Inflammatory macrophage treated with lipopolysaccharide for 4 hours (primary cell): Measurements from ENCODE around the gene NOTCH1.

ENCODE experiments used
- DNase-seq: peaks from one replicate; pipeline ENCODE4 v3.0.0-alpha.2; 2020

NOTCH1 gene

DNA sequence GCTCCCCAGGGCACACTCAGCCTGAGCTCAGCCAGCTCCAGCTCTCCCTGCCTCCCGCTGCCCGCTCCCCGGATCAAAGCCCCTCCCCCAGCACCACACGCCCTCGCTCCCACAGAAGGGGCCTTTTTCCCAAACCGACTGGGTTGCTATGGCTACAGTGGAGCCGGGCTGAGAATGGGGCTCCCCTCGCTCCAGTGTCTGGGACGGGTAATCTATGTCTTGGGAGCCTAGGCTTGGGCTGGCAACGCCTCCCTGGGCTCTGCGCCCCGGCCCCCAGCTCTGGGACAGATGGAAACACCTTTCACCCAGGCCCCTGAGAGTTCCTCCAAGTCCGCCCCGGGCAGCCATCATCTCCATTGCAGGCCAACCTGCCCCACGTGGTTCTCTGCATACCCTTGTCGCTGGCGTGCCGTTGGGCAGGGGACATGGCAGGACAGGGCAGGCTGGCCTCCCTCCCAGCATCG is 29.6 kb downstream of the NOTCH1 start:
- no peak for DNase-seq

GRCh38 chr9:136515276-136515675 is 30.6 kb downstream of the NOTCH1 start:
- DNase-seq: no peak

- DNase-seq: no peak
Observed at GRCh38 chr9:136514022-136514714, 31.7 kb downstream of the NOTCH1 start.

DNA sequence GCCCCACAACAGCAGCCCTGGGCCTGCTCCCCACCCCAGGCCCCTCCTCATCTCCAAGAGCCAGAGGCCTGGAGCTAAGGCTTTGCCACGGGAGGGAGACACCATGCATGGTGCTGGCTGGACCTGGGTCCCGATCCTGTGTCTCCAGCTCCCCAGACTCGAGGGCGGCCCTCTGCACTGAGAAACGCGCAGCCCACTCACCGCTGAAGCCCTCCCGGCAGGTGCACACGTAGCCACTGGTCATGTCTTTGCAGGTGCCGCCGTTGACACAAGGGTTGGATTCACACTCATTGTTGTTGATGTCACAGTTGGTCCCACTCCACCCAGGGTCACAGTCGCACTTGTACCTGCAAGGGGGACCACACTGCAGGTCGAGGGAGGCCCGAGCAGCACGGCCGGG is 32.7 kb downstream of the NOTCH1 start:
- DNase-seq: no peak

DNA sequence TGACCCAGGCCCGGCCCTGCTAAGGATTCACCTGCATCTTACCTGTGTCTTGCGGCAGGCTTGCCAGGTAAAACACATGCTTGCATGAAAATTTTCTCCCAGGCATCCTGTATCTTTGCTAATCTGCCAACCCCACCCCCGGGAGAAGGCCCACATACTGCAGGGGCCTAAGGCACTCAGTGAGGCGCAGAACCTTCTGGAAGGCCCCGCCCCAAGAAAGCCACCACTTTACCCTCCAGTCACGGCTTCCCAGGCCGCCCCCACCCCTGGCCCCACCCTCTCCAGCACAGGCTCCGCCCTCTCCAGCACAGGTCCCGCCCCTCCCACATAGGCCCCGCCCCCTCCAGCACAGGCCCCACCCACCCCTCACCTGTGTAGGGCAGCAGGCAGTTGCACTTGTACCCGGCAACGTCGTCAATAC is 33.2 kb downstream of the NOTCH1 start:
- DNase-seq: no peak

DNA sequence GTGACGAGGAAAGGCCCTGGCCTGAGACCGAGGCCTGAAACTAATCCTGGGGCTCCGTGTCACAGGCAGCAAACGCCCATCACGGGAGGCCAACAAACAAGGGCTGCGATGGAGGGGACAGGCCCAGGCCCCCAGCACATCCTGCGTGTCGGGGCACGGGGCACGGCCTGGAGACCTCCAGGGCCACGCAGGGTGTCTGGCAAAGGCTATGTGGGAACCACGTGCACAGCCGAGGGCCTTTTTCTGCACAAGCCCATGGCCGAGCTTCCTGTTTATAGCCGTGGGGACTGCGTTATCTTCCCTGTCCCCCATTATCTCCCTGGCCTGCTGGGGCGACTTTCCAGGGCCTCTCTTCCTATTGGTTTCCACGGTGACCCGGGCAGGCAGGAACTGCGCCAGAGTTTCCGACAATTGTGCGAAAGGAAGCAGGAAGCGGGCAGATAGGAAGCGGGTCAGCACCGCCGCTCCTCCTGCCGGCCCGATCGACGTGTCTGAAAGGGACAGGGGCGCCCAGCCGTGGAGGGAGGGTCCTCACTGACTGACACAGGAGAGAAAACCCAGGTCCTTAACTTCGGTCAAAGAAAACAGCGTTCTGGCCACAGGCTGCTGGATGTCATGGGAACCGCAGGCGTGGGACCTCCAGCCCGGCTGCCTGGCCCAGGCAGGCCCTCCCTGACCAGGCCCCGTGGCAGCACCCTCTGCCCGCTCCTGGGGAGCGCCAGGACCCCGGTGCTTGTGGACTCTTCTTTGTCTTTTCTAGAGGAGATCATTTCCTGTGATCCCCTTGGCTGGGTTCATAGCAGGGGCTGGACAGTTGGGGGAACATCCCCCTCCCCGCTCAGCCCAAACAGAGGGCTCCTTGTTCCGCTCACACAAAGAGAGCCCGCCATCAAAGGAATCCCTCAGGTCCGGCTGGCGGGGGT is 33.9 kb downstream of the NOTCH1 start:
- no peak for DNase-seq

DNA sequence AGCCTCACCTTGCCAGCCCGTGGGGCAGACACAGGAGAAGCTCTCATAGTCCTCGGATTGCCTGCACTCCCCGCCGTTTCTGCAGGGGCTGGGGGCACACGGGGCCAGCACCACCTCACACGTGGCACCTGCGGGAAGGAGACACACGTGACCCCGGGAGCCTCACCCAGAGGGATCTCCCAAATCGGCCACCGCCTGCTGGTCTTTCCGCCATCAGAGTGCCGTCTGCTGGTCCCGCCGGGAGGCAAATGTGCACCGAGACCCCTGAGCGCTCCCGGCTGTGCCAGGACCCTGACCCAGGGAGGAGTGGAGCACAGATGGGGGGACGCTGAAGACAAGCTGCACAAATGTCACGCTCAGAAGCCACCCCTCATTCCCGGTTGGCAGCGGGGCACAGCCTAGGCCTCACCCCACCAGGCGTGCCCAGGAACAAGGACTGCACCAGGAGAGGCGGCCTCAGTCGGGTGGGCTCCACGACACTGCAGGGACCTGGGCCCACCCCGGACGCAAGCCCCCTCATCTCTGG is 34.6 kb downstream of the NOTCH1 start:
- DNase-seq: no peak

DNA sequence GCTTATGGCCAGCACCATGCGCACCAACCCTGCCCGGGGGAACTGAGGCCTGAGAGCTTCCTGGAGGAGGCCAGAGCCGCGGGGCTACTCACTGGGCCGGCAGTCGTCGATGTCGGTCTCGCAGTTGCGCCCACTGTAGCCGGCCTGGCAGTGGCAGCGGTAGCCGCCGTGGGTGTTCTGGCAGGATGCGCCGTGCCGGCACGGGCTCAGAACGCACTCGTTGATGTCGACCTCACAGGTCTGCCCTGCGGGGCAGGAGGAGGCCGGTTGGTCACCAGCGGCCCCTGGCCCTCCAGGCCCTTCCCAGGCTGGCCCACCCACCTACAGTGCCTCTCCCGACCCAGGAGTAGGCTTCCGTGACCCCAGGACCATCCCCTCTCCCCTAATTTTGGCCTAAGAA is 35.3 kb downstream of the NOTCH1 start:
- no peak for DNase-seq

DNA sequence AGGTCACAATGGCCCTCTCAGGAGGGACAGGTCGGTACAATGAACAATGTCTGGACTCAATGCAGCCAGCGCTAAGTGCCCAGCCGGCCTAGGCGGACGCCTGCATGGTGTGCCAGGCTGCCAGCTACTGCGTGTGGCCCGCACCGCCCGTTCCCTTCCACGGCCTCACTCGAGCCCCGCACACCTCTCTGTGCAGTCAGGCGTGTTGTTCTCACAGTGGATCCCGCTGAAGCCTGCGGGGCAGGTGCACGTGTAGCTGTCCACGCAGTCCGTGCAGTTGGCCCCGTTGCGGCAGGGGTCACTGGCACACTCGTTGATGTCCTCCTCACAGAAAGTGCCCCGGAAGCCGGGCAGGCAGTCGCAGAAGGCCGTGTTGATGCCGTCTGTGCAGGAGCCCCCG is 36.3 kb downstream of the NOTCH1 start:
- no peak for DNase-seq

- DNase-seq: no peak
Observed at GRCh38 chr9:136508729-136509500, 36.9 kb downstream of the NOTCH1 start.

GRCh38 chr9:136507992-136508375 is 37.9 kb downstream of the NOTCH1 start:
- DNase-seq: no peak

GRCh38 chr9:136507221-136507991 is 38.4 kb downstream of the NOTCH1 start:
- DNase-seq: no peak

DNA sequence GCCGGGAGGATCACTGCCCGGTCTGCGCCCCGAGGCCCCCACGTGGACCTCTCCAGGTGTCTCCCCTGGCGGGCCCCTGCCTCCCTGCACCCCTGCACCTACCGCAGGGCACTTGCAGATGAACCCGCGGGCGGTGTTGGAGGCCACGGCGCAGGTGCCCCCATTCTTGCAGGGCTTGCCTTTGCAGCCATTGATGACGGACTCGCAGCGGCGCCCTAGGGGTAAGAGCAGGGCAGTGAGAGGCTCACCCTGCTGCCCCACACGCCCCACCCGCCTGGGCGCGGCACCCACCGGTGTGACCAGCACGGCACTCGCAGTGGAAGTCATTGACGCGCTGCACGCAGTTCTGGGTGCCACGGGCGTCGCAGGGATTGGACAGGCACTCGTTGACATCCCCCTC is 39.4 kb downstream of the NOTCH1 start:
- no peak for DNase-seq

- no peak for DNase-seq
Observed at GRCh38 chr9:136505406-136506403, 40.1 kb downstream of the NOTCH1 start.

GRCh38 chr9:136504512-136505348 is 41.1 kb downstream of the NOTCH1 start:
- DNase-seq: no peak

DNA sequence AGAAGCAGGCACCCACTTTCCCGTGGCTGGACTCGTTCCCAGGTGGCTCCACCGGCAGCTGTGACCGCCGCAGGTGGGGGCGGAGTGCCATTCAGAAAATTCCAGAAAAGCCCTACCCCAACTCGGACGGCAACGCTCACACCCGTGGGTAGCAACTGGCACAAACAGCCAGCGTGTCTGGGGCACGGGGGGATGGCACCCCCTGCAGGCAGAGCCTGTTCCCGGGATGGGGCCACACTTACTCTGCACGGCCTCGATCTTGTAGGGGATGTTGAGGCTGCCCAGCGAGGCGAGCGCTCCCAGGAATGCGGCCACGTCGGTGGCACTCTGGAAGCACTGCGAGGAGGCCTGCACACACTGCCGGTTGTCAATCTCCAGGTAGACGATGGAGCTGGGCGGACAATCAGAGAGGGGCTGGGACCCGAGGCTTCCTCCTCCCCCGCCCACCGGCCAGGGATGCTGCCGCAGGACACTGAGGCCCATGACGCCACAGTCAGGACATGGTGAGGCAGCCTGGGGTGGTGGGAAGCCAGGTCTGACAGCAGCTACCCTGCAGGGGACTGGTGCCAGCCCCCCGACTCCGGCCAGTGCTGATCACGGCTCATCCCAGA is 42.8 kb downstream of the NOTCH1 start:
- DNase-seq: no peak

DNA sequence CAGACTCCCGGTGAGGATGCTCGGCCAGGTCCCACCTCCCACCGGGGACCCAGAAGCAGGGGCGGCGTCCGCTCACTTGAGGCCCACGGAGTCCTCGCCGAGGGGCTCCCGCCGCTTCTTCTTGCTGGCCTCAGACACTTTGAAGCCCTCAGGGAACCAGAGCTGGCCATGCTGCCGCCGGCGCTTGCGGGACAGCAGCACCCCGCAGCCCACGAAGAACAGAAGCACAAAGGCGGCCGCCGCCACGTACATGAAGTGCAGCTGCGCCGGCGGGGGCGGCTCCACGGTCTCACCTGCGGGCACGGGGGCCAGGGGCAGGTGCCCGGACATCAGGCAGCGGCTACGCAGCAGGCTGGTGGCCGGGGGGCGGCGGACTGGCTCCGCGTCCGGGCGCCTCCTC is 43.7 kb downstream of the NOTCH1 start:
- no peak for DNase-seq

- no peak for DNase-seq
Observed at GRCh38 chr9:136501686-136502085, 44.2 kb downstream of the NOTCH1 start.
